T-helper 1 cell treated with Interleukin-12 subunit alpha and Interleukin-12 subunit beta and Interleukin-4 antibody, amounts not matched to agents 30 ng/mL and 1 ng/mL, for 36 hours (primary cell): ENCODE results near the gene RAPGEF4. TPM values are rescaled to one million over a fixed set of nuclear protein-coding genes. Genes with fewer than 3 reads are reported as not detected.
"Not testable (repeated sequence)": the region's sequence is repeated elsewhere in the genome, so short reads cannot be mapped to it uniquely, and the experiment has no call there.

Experiments
- intact Hi-C: fragments of 100-400 bp; cut with micrococcal nuclease; formaldehyde crosslinking; loops from one replicate; pipeline ENCODE4 v1.15.1; 2024
- total RNA-seq: library from RNA; stranded (reverse); gene quantifications from 2 replicates; pipeline ENCODE4 v1.2.3, GENCODE V29; 2022

Gene RAPGEF4
- total RNA-seq, 1 donor from 2014 or later = 1.0 TPM

DNA sequence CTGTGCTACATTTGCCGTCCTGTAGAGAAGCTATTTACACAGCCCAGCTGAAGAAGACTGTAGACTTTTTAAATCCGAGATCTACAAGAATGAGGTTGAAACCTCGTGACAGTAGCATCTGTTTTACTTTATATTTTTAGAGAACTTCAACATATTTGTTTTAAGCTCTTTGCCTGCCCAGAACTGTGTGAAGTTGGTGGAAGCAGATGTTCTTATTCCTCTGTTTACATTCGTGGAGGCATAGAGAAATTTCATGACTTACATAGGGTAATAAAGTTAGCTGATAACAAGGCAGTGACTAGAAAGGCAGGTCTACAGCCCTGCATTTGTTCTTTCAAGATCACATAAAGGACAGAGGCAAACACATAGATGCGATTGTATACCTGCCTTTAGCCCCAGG is 293.0 kb downstream of the RAPGEF4 start:
- intact Hi-C loops = no loop called here

DNA sequence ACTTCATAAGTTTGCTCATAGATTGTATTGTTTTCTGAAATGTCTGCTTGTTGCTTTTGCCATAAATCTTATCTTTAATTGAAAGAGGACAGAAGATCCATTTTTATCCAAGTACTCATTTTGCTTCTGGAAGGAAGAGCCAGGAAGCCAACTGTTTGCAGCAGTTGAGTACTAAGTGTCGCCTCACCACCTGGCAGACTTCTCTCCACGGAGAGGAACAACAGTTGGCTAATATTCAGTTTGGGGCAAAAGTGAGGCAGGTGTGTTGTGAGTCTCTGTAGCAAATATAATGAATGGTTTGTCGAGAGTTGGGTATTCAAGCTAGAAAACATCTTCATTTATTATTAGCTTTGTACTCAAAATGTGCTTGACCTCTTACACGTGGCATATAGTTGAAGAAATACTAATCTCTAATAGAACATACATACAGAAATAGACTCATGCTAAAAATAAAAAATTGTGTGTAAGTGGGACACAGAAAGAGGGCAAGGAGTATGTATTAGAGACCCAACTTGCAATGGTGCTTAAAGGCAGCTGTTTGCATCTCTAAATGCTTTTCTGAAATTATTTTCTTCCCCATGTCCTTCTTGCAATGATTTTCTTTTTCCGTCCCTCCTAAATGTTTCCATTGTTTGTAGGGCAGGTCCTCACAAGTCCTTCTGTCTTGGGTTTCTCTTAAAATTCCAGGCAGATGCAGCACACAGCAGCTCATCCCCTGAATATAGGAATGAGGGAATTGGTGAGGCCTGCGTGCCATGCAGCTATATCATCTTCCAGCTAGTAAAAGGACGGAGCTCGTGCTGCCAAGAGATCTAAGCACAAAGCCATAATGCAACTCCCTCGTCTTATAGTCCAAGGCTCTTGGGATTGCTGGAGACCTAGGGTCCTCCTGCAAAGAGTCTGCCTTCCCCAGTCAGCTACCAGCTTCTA is 295.2 kb downstream of the RAPGEF4 start:
- intact Hi-C loops = no loop called here

DNA sequence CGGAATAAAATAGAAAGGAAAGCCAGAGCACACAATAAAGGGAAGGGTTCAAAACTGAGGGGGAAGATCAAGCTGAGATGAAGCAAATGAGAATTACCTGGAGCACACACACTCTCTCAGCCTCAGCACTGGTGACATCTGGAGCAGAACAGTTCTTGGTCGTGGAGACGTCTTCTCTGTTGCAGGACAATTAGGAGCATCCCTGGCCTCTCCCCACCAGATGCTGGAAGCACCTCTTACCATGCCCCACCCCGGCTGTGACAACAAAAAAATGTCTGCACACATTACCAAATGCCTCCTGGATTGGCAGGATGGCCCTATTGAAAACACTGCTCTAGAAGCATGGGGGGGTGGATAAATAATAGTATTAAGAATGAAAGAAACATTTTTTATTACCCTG is 296.4 kb downstream of the RAPGEF4 start:
- intact Hi-C loops = no loop called here

DNA sequence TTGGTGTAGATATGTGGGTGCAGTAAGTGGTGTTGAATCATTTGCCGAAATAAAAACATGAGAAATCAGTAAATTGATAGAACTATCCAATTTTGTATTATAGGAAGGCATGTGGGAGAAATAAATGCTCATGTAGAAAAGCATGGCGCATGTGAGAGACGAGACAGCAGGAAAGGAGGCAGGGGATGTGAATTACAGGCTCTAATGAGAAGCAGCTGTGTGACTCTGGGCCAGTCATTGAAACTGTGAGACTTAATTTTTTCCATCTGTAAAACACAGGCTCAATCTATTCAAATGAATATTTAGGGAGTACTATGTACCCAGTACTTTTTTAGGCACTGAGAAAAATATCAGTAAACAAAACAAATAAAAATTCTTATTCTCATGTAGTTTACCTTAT is 297.4 kb downstream of the RAPGEF4 start:
- intact Hi-C loops = no loop called here

DNA sequence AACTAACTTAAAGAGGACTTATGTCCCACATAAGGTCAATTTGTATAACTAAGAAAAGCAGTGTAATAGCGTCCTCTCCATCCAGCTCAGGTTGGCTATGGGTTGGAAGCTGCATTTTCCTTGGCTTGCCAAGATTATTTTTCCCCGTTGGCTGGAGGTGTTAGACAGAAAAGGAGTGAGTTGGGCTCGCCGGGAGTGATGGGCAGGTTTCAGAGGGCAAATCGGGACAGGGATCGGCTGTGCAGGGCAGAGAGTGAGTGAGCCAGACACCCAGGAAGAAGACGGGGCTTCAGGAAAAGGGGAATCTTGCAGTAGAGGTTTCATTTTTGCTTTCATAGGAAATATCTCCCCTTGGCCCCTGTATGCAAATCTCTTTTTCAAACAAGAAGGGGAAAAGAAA is 298.5 kb downstream of the RAPGEF4 start:
- intact Hi-C loops = no loop called here

DNA sequence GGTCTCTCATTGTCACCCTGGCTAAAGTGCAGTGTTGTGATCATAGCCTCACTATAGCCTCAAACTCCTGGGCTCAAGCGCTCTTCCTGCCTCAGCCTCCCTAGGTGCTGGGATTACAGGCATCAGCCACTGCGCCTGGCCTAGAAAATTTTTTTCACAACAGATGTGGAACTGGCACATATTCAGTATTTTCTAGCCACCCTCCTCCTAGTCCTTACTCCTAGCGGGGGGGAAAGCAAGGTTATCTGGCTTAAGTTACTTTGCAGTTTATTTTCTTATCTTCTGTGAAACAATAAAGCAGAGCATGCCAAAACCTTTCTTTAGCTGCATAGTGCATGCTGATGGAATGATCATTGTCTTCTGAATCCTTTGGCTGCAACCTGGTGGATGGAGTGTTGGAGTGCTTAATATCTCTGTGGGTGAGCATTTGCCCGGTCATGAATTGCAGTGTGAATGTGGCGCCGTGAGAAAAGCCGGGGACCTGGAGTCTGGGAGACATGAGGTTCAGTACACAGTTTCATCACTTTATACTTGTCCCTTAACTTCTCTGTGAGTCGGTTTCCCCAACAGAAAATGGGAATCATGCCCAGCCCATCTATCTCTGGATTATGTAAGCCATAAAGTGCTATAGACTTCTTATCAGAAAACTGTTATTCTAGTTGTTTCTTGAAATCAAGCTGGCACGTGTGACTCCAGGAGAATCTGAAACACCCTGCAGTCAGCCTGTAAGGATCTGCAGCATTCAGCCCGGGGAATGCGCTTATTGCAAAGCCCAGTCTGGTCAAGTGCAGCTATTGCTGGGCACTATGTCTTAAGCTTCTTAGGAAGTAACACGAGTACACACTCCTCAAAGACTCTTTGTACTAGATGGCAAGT is 301.8 kb downstream of the RAPGEF4 start:
- intact Hi-C loops = no loop called here

DNA sequence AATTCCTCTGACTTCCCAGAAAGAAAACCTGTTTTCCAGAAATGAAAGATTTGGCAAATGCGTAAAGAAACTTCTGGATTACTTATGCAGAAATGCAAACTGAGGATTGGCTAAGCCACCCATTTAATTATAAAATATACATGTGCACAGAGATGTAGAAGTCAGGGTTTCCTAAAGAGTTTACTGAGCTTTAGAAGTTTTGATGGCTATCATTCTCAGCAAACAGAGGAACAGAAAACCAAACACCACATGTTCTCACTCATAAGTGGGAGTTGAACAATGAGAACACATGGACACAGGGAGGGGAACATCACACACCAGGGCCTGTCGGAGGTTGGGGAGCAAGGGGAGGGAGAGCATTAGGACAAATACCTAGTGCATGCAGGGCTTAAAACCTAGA is 302.6 kb downstream of the RAPGEF4 start:
- intact Hi-C loops = not testable (repeated sequence)

DNA sequence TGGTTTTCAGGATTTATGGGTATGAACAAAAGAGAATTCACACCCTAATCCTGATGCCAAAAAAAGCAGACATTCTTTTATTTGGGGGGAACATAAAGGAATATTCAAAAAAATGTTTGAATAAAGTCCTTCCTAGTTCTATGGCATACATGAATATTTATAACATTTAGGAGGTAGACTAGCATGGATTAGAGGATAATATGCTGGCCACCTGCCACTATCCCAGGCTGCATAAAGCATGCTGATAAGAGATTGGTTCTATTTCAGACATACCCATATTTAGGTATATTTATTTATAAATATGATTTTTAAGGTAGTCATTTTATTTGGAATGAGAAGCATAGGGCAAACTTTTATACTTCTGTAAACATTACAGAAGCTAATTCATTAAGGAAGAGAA is 305.1 kb downstream of the RAPGEF4 start:
- intact Hi-C loops = no loop called here

DNA sequence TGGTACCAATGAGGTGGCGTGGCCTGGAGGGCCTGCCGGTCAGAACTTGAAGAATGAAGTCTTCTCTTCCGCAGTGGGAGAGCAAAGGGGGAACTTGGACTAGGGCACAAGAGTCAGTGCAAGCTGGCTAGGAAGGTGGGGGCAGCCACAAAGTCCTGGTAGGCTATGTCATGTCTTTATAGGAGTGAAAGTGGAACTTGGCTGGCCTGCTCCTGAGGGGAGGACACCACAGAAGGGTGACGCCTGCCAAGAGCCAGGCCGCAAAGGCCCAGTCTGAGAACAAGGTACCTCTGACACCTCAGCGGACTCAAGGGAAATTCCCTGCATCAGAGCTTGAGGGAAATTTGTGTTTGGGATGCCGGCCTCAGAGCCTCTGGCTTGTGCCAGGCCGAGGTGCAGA is 307.8 kb downstream of the RAPGEF4 start:
- intact Hi-C loops = no loop called here

DNA sequence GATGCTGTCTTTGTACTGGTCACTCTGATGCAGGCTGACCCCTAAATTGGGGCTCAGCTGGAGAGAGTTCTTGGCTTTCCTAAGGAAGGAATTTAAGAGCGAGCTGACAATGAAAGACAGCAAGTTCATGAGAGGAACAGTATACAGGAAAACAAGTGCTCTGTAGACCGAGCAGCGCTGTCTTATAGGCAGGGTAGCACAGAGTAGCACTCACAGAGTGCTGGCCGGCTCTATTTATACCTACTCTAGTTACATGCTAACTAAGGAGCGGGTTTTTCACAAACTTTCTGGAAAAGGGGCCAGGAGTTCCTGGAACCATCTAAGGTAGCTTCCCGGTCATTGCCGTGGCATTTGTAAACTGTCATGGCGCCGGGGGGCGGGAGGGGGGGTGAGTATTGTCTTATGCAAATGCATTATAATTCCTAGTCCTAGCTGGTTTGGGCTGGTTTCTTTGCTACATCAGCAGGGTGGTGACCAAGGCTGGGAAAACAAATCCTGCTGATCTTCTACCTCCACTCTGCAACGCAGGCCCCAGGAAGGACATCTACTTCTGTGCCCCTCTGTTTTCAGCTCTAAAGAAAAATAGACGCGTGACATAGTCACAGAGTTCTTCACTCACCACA is 308.4 kb downstream of the RAPGEF4 start:
- intact Hi-C loops = no loop called here

DNA sequence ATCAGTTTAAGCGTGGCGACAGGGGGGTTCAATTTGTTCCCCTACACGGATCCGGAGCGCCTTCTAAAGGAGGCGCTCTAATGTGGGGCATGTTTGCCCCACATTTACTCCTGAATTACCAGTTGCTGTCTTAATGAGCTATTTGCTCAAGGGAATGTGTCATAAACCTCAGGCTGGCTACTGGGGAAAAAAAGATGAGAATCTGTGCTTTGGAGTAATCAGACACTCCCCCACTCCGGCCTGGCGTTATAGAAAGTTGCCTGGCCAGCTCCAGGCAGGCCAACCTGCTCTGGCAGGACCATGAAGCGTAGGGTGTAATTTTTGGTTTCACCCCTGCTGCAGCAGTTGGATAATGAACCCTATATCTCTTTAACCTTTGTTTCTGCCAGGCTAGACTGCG is 309.0 kb downstream of the RAPGEF4 start:
- intact Hi-C loops = no loop called here

DNA sequence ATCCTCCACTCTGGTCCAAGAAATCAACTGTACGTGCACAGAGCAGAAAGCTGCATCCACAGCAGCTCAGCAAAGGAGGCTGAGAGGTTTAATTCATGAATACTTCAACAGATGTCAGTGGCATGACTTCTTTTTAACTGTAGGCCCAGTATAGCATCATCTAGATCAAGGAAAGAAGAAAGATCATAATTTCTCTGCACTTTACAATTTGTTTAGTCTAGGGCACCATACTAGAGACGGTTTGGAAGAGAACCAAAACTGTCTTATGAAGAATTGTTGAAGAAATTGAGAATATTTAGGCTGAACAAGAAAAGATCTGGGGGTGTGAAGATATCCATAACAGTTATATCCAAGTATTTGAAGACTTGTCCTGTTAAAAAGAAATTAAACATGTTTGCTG is 309.5 kb downstream of the RAPGEF4 start:
- intact Hi-C loops = no loop called here

DNA sequence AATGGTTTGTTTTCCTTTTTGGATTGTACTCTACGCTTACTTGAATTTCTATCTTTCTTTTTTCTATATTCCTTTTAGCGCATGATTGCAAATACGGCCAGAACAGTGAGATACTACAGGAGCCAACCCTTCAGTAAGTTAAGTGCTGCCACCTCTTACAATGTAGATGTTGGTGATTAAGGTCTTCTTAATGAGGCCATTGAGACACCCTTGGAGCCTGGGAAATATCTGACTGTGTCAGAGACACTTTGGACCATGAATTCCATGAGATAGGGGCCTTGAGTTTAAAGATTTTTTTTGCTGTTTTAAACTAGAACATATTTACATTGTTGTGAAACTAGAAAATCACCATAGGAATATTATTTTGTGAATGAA is 312.9 kb downstream of the RAPGEF4 start:
- intact Hi-C loops = no loop called here

DNA sequence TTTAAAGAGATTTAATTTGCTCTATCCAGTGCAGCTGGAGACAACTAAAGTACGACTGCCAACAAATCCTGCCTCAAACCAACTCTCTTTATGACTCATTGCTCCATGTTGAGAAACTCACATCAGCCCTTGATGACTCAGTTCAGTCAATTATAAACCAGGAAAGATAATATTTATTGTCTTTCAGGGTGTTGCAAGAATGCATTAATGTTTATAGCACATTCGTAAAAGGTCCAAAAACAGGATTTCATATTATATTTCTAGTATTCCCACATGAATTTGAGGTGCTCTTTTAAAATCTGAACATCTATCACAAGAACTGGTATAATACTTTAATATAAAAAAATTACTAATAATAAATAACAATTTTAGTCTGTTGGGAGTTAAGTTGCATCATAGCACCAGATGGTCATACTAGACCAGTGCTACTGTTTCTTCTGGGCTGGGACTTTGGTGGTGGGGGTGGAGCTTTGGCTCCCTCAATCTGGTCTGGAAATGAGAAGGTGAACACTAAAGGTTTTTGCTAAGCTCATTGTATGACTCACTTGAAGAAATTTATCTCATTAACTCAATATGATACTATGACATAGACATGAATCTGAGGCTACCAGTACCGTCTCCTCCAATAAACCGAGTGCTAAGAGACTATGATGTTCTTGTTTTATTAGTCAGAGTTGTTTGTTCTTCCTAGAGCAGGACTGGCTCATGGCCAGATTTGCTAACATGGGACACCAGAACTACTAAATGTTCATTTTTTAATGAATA is 313.4 kb downstream of the RAPGEF4 start:
- intact Hi-C loops = no loop called here

DNA sequence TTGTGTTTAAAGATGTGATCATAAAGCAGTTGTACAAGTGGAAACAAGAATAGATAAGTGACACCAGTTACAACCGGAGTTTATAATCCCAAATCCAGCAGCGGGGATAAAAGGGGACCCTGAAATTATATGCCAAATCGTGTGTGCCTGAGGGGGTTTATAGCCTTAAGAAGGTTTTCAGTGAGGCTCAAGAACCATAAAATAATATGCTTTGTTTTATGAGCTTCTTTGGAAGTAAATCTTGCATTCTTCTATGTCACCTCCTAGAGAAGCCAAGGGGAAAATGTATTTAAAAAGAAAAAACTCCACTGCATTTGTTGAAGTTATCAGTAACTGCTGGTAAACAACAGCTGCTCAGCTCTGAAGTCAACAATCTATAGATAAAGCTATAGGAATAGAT is 314.2 kb downstream of the RAPGEF4 start:
- intact Hi-C loops = no loop called here

DNA sequence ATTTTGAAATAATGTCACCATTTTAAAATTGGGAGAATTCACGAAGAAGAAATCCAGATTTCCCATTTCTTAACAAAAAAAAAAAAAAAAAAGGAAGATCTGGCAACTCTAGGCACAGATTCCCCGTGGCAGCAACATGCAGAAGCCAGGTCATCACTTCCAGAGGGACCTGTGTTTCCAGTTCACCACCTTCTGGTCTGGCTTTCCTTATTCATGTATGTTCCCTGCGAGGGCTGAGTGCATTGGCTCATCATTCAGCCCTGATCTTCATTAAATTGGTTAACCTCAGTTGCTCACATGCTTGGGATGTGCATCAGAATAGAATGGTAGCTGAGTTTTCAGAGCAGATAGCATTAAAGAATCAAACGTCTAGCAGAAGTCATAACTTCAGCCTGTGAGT is 315.0 kb downstream of the RAPGEF4 start:
- intact Hi-C loops = no loop called here

DNA sequence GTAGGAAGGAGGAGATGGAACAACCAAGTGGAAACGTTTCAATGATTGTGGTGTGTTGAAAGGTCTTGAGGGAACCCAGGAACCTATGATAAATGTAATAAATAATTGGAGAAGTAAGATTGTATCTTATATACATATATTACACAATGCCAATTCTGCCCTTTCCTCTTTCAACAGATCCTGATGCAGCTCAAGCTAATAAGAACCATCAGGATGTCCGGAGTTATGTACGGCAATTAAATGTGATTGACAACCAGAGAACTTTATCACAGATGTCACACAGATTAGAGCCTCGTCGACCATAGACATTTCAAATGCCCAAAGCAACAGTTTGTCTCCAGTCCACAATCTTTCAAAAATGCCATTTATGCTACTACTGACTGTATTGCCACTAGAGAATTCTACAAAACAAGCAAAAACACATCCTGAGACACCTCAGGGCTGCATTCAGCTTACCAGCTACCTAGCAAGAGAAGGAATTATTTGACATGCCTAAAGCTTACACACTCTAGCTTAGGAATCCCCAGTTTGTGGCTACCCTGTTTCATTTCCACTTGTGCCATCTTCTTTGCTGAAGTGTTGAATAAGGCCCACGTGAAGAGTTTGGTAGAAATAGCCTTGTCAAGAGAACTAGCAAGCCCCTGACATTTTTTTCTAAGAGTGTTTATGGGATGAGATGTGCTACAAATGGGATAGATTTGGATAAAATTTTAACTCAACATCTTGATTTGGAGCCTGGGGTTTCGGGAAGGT is 316.0 kb downstream of the RAPGEF4 start:
- intact Hi-C loops = no loop called here

DNA sequence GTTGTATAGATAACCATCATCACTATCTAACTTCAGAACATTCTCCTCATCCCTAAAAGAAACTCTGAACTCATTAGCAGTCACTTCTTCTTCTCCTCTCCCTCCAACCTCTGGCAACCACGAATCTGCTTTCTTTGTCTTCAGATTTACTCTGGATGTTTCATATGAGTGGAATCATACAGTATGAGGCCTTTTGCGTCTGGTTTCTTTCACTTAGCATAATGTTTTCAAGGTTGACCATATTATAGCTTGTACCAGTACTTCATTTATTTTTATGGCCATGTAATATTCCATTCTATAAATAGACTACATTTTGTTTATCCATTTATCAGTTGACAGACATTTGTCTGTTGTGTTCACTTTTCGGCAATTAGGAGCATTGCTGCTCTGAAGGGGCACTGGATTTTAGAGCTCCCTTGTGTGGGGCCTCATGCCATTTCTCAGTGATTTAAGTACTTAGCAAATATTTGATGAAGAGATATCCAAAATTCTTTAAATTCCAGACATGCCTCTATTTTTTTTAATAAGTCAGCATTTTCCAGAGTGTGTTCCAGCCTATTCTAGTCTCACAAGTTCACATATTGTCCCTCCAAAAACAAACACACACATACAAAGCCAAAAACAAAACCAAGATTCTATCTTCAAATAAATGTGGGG is 317.5 kb downstream of the RAPGEF4 start:
- intact Hi-C loops = no loop called here

DNA sequence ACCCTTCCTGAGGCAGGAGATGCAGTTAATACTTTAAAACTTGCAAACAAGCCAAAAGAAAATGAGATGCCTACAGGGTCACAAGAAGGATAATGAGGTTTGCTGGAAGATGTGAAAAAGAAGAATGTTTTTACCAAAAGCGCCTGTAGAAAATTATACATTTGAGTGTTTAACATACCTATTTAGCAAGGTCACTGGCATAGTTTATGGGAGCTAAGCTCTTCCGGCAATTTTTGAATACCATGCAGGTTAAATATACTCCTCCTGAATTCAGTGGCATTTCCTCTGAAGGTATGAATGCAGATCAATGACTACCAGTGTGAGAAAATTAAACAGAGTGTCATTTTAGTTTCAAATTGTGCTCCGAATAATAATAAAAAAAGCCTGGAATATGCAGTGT is 318.8 kb downstream of the RAPGEF4 start:
- intact Hi-C loops = no loop called here
